ENCODE data around the gene FBXL22. TPM values are rescaled to one million over a fixed set of nuclear protein-coding genes. Genes with fewer than 3 reads are reported as not detected.

FBXL22 gene
- total and polyA plus RNA-seq, 10 donors, result 0.13 to 1.7 (median 0.93) TPM

GRCh38 chr15:63573533-63573932 is 23.7 kb upstream of the FBXL22 start:
- no peaks in the 10 kb centered on the region for H3K9me3 ChIP-seq
- intact Hi-C loops (cut with DNase I; ENCODE audit: low total_unique reads), result no loop called here
- TF ChIP-seq CTCF (IDR thresholded peaks at IDR 0.05 in 8 of 11, conservative IDR thresholded peaks at IDR 0.05 in 3 of 11) (no peak), POLR2A (IDR thresholded peaks at IDR 0.05) (no peak), POLR2AphosphoS5 (IDR thresholded peaks at IDR 0.05) (peak in 1 of 3 donors; percentile 6)
- no peaks in the 10 kb centered on the region for H3K27me3 ChIP-seq (replicated peaks in 1 of 7)
- no peaks in the 10 kb centered on the region for H3K4me1 ChIP-seq
- H3K27ac ChIP-seq, result no peak overlapping the region
- H3K36me3 ChIP-seq, result peaks cover 0 to 98% (median 66%) of the 10 kb centered on the region in 6 donors
- no peak overlapping the region for H3K4me3 ChIP-seq
- DNase-seq, result no peak

GRCh38 chr15:63575312-63575711 is 21.9 kb upstream of the FBXL22 start:
- DNase-seq, result no peak
- Histone ChIP-seq H3K4me1 (no peaks in the 10 kb centered on the region), H3K27ac (no peak overlapping the region), H3K4me3 (no peak overlapping the region), H3K36me3 (peaks cover 0 to 100% (median 60%) of the 10 kb centered on the region in 6 donors), H3K27me3 (replicated peaks in 1 of 7) (no peaks in the 10 kb centered on the region), H3K9me3 (no peaks in the 10 kb centered on the region)
- intact Hi-C loops (cut with DNase I; ENCODE audit: low total_unique reads), result no loop called here
- no peak for TF ChIP-seq CTCF (IDR thresholded peaks at IDR 0.05 in 8 of 11, conservative IDR thresholded peaks at IDR 0.05 in 3 of 11)
- no peak for TF ChIP-seq POLR2A (IDR thresholded peaks at IDR 0.05)
- 13 to 72% (median 69%) methylated on average over 1 of the region's 1 CpG for WGBS, 5 donors

GRCh38 chr15:63576441-63576840 is 20.7 kb upstream of the FBXL22 start:
- H3K4me3 ChIP-seq, result no peak overlapping the region
- H3K4me1 ChIP-seq, result no peaks in the 10 kb centered on the region
- no peak for DNase-seq
- H3K9me3 ChIP-seq, result no peaks in the 10 kb centered on the region
- intact Hi-C loops (cut with DNase I; ENCODE audit: low total_unique reads), result no loop called here
- H3K27ac ChIP-seq, result no peak overlapping the region
- H3K27me3 ChIP-seq (replicated peaks in 1 of 7), result no peaks in the 10 kb centered on the region
- WGBS, 5 donors, result 89 to 94% (median 93%) methylated on average over 6 of the region's 6 CpGs
- TF ChIP-seq POLR2A (IDR thresholded peaks at IDR 0.05) (no peak), CTCF (IDR thresholded peaks at IDR 0.05 in 8 of 11, conservative IDR thresholded peaks at IDR 0.05 in 3 of 11) (no peak), POLR2AphosphoS5 (IDR thresholded peaks at IDR 0.05) (no peak)
- peaks cover 0 to 95% (median 52%) of the 10 kb centered on the region in 6 donors for H3K36me3 ChIP-seq

GRCh38 chr15:63582179-63582578 is 15.0 kb upstream of the FBXL22 start:
- TF ChIP-seq POLR2AphosphoS5 (IDR thresholded peaks at IDR 0.05) (no peak), POLR2A (IDR thresholded peaks at IDR 0.05) (no peak), CTCF (IDR thresholded peaks at IDR 0.05 in 8 of 11, conservative IDR thresholded peaks at IDR 0.05 in 3 of 11) (no peak)
- peak overlapping the region in 1 of 8 donors; percentile 20 for H3K27ac ChIP-seq
- no peak for DNase-seq
- H3K27me3 ChIP-seq (replicated peaks in 1 of 7), result no peaks in the 10 kb centered on the region
- intact Hi-C loops (cut with DNase I; ENCODE audit: low total_unique reads), result no loop called here
- H3K4me3 ChIP-seq, result no peak overlapping the region
- peaks cover 0 to 94% (median 34%) of the 10 kb centered on the region in 6 donors for H3K36me3 ChIP-seq
- H3K9me3 ChIP-seq, result no peaks in the 10 kb centered on the region
- H3K4me1 ChIP-seq, result no peaks in the 10 kb centered on the region
